Heart left ventricle (tissue), 16 donors: Measurements from ENCODE around the gene GTF2F2. TPM values are rescaled to one million over a fixed set of nuclear protein-coding genes. Genes with fewer than 3 reads are reported as not detected.

ENCODE experiments used
- ATAC-seq, 4 donors: fragments of 200-7000 bp; cut with Tn5 transposase; one replicate each; pipeline ENCODE4 v1.9.1; 2020 to 2022; ENCODE audit warnings: moderate library complexity in 4 of 4, mild to moderate bottlenecking in 3 of 4, moderate number of reproducible peaks in 1 of 4
- DNase-seq, 5 donors: peaks; one replicate each; pipeline ENCODE4 v3.0.0-alpha.2; 2020
- H3K27ac ChIP-seq, 12 donors: fragments of 200-600 bp; sonication (generic) in 4 of 12; one replicate each; pipeline versions ENCODE4 v1.5.0 to v1.8.0; 2016 to 2022; ENCODE audit warnings: mild to moderate bottlenecking in 2 of 12
- H3K27me3 ChIP-seq, 9 donors: fragments of 200-600 bp; sonication (generic) in 2 of 9; one replicate each; pipeline versions ENCODE4 v1.5.1 to v1.8.0; 2016 to 2022; ENCODE audit warnings: mild to moderate bottlenecking in 3 of 9
- H3K36me3 ChIP-seq, 9 donors: fragments of 200-600 bp; sonication (generic) in 2 of 9; one replicate each; pipeline versions ENCODE4 v1.5.0 to v1.8.0; 2018 to 2022; ENCODE audit warnings: mild to moderate bottlenecking in 2 of 9
- H3K4me1 ChIP-seq, 12 donors: fragments of 200-600 bp; sonication (generic) in 4 of 12; one replicate each; pipeline versions ENCODE4 v1.5.0 to v1.8.0; 2016 to 2022; ENCODE audit warnings: mild to moderate bottlenecking in 3 of 12
- H3K4me3 ChIP-seq, 12 donors: fragments of 200-600 bp; sonication (generic) in 4 of 12; one replicate each; pipeline versions ENCODE4 v1.5.0 to v1.8.0; 2017 to 2022; ENCODE audit warnings: mild to moderate bottlenecking in 9 of 12, moderate library complexity in 4 of 12
- H3K9me3 ChIP-seq, 12 donors: fragments of 200-600 bp; sonication (generic) in 4 of 12; one replicate each; pipeline versions ENCODE4 v1.5.0 to v1.8.0; 2016 to 2022; ENCODE audit warnings: mild to moderate bottlenecking in 1 of 12
- CTCF ChIP-seq, 12 donors: fragments of 200-600 bp; sonication (generic) in 4 of 12; IDR thresholded peaks; one replicate each; pipeline versions ENCODE4 v1.5.0 to v1.8.0; 2018 to 2022; ENCODE audit warnings: antibody characterized with exemption in 12 of 12, mild to moderate bottlenecking in 5 of 12
- POLR2A ChIP-seq, 2 donors: fragments of 450-650 bp; IDR thresholded peaks; one replicate each; pipeline ENCODE4 v1.6.1; 2017; ENCODE audit warnings: antibody characterized with exemption in 2 of 2, mild to moderate bottlenecking in 2 of 2, moderate library complexity in 2 of 2
- WGBS, 4 donors: extraction: QIAGEN DNeasy Blood & Tissue Kit in 2 of 4; methylation state at CpG; one replicate each; pipeline versions ENCODE4 v1.1.5 to v1.1.7; 2013 to 2018; 5-methylcytosine and 5-hydroxymethylcytosine counted together
- intact Hi-C, 10 donors: fragments of 100-400 bp; cut with DNase I; formaldehyde crosslinking; loops; one replicate each; pipeline versions ENCODE4 v1.11.1 to v1.14.2; 2022
- polyA plus RNA-seq, 2 donors: library from polyadenylated mRNA; stranded (reverse); fragments of 200-250 nt; gene quantifications; one replicate each; pipeline ENCODE4 v1.2.3, GENCODE V29; 2013
- total RNA-seq, 9 donors: library from RNA; depleted of rRNA in 2 of 9; stranded (reverse); fragments of >200 nt in 2 of 9; fragmentation: NEBNext Ultra II Directional in 3 of 9; extraction: Animal tissue kit (Norgen Biotek cat#: 25700) in 3 of 9; gene quantifications; one replicate each; pipeline versions ENCODE4 v1.1.0 to v1.2.4, GENCODE V29; 2016 to 2023
- donor health status: ischemic (EF 13 %, LVEDD 7.1; RV severe dilation, severe dysfunction).
- donor health status: healthy with polysubstance abuse.
- donor health status: DM: no; HTN: yes; CAD: no.
- donor health status: DM: no; HTN: no; CAD: no.
- donor health status: ischemic (EF 25% LVEDD 6.9; RV normal size, moderate dysfunction).
- donor health status: ischemic (EF 25% LVEDD 5.7; RV mildly dilated, moderate dysfunction).
- donor health status: healthy.
- donor health status: DM: yes; HTN: yes; CAD: no.
- donor health status: ischemic (EF 35%, LVEDD 5.7; RV mildly dilated, moderate dysfunction).
- donor health status: nonischemic (EF 11% LVEDD 7.7; RV severe dilation, severe dysfunction).
- donor health status: DM: yes; HTN: yes; CAD: no.
- donor health status: PGD.
- donor health status: ischemic (EF 29% LVEDD 5.4; RV normal size, mild dysfunction).
- donor health status: nonischemic (EF 23%, LVEDD 6.1; RV moderate dilation, normal function).

The GTF2F2 gene
- total and polyA plus RNA-seq, 11 donors: 17.7 to 25.4 (median 21.6) TPM

GRCh38 chr13:45219123-45219891, 99.0 kb downstream of the GTF2F2 start:
- H3K9me3 ChIP-seq: no peaks in the 10 kb centered on the region
- H3K27ac ChIP-seq: peak overlapping the region in 1 of 12 donors; percentile 21
- no peak overlapping the region for H3K4me3 ChIP-seq
- H3K4me1 ChIP-seq: peaks cover 0 to 24% (median 10%) of the 10 kb centered on the region in 12 donors
- no peaks in the 10 kb centered on the region for H3K27me3 ChIP-seq
- peak in 1 of 4 donors; percentile 46 for ATAC-seq
- 68 to 78% (median 72%) methylated on average over 5 of the region's 5 CpGs for WGBS, 4 donors
- intact Hi-C loops: no loop called here
- TF ChIP-seq CTCF (IDR thresholded peaks at IDR 0.05): no peak
- TF ChIP-seq POLR2A (IDR thresholded peaks at IDR 0.05): no peak
- no peak for DNase-seq
- H3K36me3 ChIP-seq: no peaks in the 10 kb centered on the region

- no peak for DNase-seq
- TF ChIP-seq CTCF (IDR thresholded peaks at IDR 0.05) (no peak), POLR2A (IDR thresholded peaks at IDR 0.05) (no peak)
- WGBS, 4 donors: 68 to 80% (median 78%) methylated on average over 4 of the region's 4 CpGs
- Histone ChIP-seq H3K36me3 (no peaks in the 10 kb centered on the region), H3K4me3 (no peak overlapping the region), H3K27ac (no peak overlapping the region), H3K4me1 (peaks cover 0 to 24% (median 10%) of the 10 kb centered on the region in 12 donors), H3K9me3 (no peaks in the 10 kb centered on the region), H3K27me3 (no peaks in the 10 kb centered on the region)
- intact Hi-C loops: no loop called here
- peak in 1 of 4 donors; percentile 24 for ATAC-seq
Observed at GRCh38 chr13:45219938-45220375, 99.6 kb downstream of the GTF2F2 start.

- DNase-seq (no peak), ATAC-seq (no peak)
- no peak overlapping the region for H3K4me3 ChIP-seq
- no peaks in the 10 kb centered on the region for H3K36me3 ChIP-seq
- H3K4me1 ChIP-seq: peaks cover 0 to 24% (median 10%) of the 10 kb centered on the region in 12 donors
- H3K9me3 ChIP-seq: no peaks in the 10 kb centered on the region
- 86 to 96% (median 93%) methylated on average over 4 of the region's 4 CpGs for WGBS, 4 donors
- no peaks in the 10 kb centered on the region for H3K27me3 ChIP-seq
- no peak overlapping the region for H3K27ac ChIP-seq
- intact Hi-C loops: no loop called here
- no peak for TF ChIP-seq POLR2A (IDR thresholded peaks at IDR 0.05)
Observed at GRCh38 chr13:45220403-45220802, 100.1 kb downstream of the GTF2F2 start.

- Histone ChIP-seq H3K27ac (no peak overlapping the region), H3K4me1 (peaks cover 0 to 24% (median 10%) of the 10 kb centered on the region in 12 donors), H3K4me3 (no peak overlapping the region), H3K36me3 (no peaks in the 10 kb centered on the region), H3K27me3 (no peaks in the 10 kb centered on the region), H3K9me3 (no peaks in the 10 kb centered on the region)
- WGBS, 4 donors: 85 to 95% (median 87%) methylated on average over 3 of the region's 3 CpGs
- ATAC-seq (no peak), DNase-seq (no peak)
- intact Hi-C loops: no loop called here
- TF ChIP-seq CTCF (IDR thresholded peaks at IDR 0.05): no peak
- no peak for TF ChIP-seq POLR2A (IDR thresholded peaks at IDR 0.05)
Observed at GRCh38 chr13:45222516-45222915, 102.2 kb downstream of the GTF2F2 start.
